Duodenal mucosa (tissue), 2 donors: Measurements from ENCODE around the gene EML6.

Source experiments
- H3K27ac ChIP-seq: one replicate; pipeline ENCODE4 v1.7.0; 2013; ENCODE audit warnings: low read depth, low read length
- H3K27me3 ChIP-seq, 2 donors: one replicate each; pipeline ENCODE4 v1.7.0; 2013; ENCODE audit warnings: low read length in 2 of 2, control low read depth in 1 of 2; ENCODE audit not compliant: insufficient read depth in 2 of 2, control insufficient read depth in 1 of 2
- H3K36me3 ChIP-seq, 2 donors: one replicate each; pipeline ENCODE4 v1.7.0; 2013; ENCODE audit warnings: low read length in 2 of 2, control low read depth in 1 of 2; ENCODE audit not compliant: insufficient read depth in 2 of 2, control insufficient read depth in 1 of 2
- H3K4me1 ChIP-seq, 2 donors: one replicate each; pipeline ENCODE4 v1.7.0; 2013; ENCODE audit warnings: low read length in 2 of 2, control low read depth in 1 of 2; ENCODE audit not compliant: insufficient read depth in 2 of 2, control insufficient read depth in 1 of 2
- H3K4me3 ChIP-seq, 2 donors: one replicate each; pipeline ENCODE4 v1.7.0; 2013; ENCODE audit warnings: low read length in 2 of 2, low read depth in 1 of 2
- H3K9ac ChIP-seq, 2 donors: one replicate each; pipeline ENCODE4 v1.7.0; 2013; ENCODE audit warnings: low read length in 2 of 2, low read depth in 1 of 2
- H3K9me3 ChIP-seq, 2 donors: one replicate each; pipeline ENCODE4 v1.7.0; 2013; ENCODE audit warnings: low read length in 2 of 2, control low read depth in 1 of 2; ENCODE audit not compliant: control insufficient read depth in 1 of 2

EML6 gene

DNA sequence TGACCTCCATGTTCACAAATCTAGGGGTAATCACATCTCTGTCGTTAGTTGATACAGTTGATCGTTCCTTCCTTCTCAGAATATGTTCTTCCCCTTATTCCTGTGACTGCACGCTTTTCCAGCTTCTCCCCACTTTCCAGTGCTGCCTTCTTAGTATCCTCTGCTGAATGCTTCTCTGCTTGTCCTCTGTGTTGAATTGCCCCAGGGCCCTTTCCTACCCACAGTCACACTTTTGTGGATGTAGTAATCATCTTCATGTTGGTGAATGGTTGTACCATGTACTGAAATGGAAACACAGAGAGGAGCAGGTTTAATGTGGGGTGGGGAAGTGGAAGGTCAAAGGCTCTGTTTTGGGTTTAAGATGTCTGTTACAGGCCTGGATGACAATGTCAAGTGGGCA lies 47.2 kb downstream of the EML6 start:
- no peaks in the 10 kb centered on the region for H3K27me3 ChIP-seq
- no peaks in the 10 kb centered on the region for H3K36me3 ChIP-seq
- H3K4me1 ChIP-seq, result no peaks in the 10 kb centered on the region
- H3K9me3 ChIP-seq, result peaks cover 0 to 7% of the 10 kb centered on the region in 2 donors
- H3K9ac ChIP-seq, result no peak overlapping the region
- no peak overlapping the region for H3K27ac ChIP-seq
- no peak overlapping the region for H3K4me3 ChIP-seq

GRCh38 chr2:54771166-54771885 lies 47.9 kb downstream of the EML6 start:
- H3K36me3 ChIP-seq, result no peaks in the 10 kb centered on the region
- H3K9ac ChIP-seq, result no peak overlapping the region
- no peaks in the 10 kb centered on the region for H3K27me3 ChIP-seq
- H3K4me3 ChIP-seq, result no peak overlapping the region
- H3K27ac ChIP-seq, result no peak overlapping the region
- peaks cover 0 to 7% of the 10 kb centered on the region in 2 donors for H3K9me3 ChIP-seq
- no peaks in the 10 kb centered on the region for H3K4me1 ChIP-seq

- no peaks in the 10 kb centered on the region for H3K27me3 ChIP-seq
- H3K4me1 ChIP-seq, result no peaks in the 10 kb centered on the region
- no peak overlapping the region for H3K4me3 ChIP-seq
- no peak overlapping the region for H3K9ac ChIP-seq
- no peak overlapping the region for H3K27ac ChIP-seq
- peaks cover 0 to 7% of the 10 kb centered on the region in 2 donors for H3K9me3 ChIP-seq
- H3K36me3 ChIP-seq, result no peaks in the 10 kb centered on the region
Observed at GRCh38 chr2:54772110-54772509, 48.6 kb downstream of the EML6 start.

GRCh38 chr2:54772531-54772930 lies 49.1 kb downstream of the EML6 start:
- Histone ChIP-seq H3K27me3 (no peaks in the 10 kb centered on the region), H3K36me3 (no peaks in the 10 kb centered on the region), H3K27ac (no peak overlapping the region), H3K4me1 (no peaks in the 10 kb centered on the region), H3K9ac (no peak overlapping the region), H3K4me3 (no peak overlapping the region), H3K9me3 (peaks cover 0 to 7% of the 10 kb centered on the region in 2 donors)

DNA sequence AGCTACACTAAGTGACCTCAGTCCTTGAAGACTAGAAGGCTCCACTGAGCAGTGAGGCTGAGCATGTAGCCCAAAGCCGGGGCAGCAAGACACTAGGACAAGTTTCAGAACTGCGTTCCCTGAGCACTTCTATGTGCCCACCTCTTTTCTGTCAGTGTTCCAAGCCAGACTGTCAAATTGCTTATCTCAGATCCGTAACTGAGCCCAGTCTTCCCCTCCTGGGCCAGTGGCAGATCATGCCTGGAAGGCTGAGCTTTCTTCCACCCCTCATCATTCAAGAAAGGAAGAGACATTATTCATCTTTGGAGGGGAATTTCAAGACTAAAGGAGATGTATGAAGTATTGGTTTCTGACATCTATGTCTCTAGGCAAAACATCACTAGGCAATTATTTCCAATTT lies 49.8 kb downstream of the EML6 start:
- Histone ChIP-seq H3K27ac (no peak overlapping the region), H3K9me3 (peaks cover 0 to 7% of the 10 kb centered on the region in 2 donors), H3K4me1 (no peaks in the 10 kb centered on the region), H3K9ac (no peak overlapping the region), H3K36me3 (no peaks in the 10 kb centered on the region), H3K27me3 (no peaks in the 10 kb centered on the region), H3K4me3 (no peak overlapping the region)

DNA sequence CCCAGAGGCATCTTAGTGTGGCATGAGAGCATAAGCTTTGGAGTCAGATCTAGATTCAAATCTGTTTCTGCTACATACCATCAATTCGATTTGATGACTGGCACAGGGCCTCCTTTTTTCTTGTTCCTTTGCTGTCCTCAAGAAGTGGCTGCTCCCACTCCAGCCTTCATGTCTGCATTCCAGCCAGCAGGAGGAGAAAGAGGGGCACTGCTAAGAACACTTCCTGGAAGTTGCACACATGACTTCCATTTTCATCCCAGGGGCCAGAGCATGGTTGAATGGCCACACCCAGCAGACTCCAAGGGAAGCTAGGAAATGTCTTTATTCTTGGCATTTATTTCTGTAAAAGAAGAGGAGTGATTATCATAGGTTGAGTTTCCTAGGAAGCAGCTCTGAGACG lies 50.4 kb downstream of the EML6 start:
- Histone ChIP-seq H3K36me3 (no peaks in the 10 kb centered on the region), H3K4me1 (no peaks in the 10 kb centered on the region), H3K9ac (no peak overlapping the region), H3K27ac (no peak overlapping the region), H3K27me3 (no peaks in the 10 kb centered on the region), H3K9me3 (peaks cover 0 to 7% of the 10 kb centered on the region in 2 donors), H3K4me3 (no peak overlapping the region)

- H3K36me3 ChIP-seq, result no peaks in the 10 kb centered on the region
- no peak overlapping the region for H3K9ac ChIP-seq
- no peaks in the 10 kb centered on the region for H3K27me3 ChIP-seq
- peaks cover 0 to 7% of the 10 kb centered on the region in 2 donors for H3K9me3 ChIP-seq
- no peak overlapping the region for H3K4me3 ChIP-seq
- H3K27ac ChIP-seq, result no peak overlapping the region
- H3K4me1 ChIP-seq, result no peaks in the 10 kb centered on the region
Observed at GRCh38 chr2:54775710-54776109, 52.2 kb downstream of the EML6 start.

- Histone ChIP-seq H3K27me3 (no peaks in the 10 kb centered on the region), H3K9ac (no peak overlapping the region), H3K27ac (no peak overlapping the region), H3K4me1 (no peaks in the 10 kb centered on the region), H3K9me3 (peaks cover 0 to 7% of the 10 kb centered on the region in 2 donors), H3K36me3 (no peaks in the 10 kb centered on the region), H3K4me3 (no peak overlapping the region)
Observed at GRCh38 chr2:54776494-54776893, 53.0 kb downstream of the EML6 start.

GRCh38 chr2:54783349-54783748 lies 59.9 kb downstream of the EML6 start:
- H3K9ac ChIP-seq, result no peak overlapping the region
- H3K4me3 ChIP-seq, result no peak overlapping the region
- no peaks in the 10 kb centered on the region for H3K36me3 ChIP-seq

DNA sequence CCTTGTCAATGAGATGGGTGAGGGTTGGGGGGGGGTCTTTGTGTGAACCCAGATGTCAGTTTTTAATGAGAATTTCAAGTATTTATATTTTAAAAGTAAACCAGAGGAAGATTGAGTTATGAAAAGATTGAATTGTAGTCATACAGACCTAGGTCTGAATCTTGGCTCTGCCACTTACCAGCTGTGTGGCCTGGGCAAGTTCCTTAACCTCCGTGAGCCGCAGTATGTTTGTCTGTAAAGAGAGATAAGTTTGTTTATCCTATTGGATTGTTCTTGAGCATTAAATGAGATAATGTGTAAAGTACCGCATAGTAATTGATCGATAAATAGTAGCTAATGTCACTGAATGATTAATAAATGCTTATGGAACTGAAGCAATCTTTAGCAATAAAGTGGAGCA lies 63.8 kb downstream of the EML6 start:
- no peak overlapping the region for H3K27ac ChIP-seq
- no peak overlapping the region for H3K9ac ChIP-seq
- H3K36me3 ChIP-seq, result no peaks in the 10 kb centered on the region
- no peaks in the 10 kb centered on the region for H3K9me3 ChIP-seq
- no peaks in the 10 kb centered on the region for H3K4me1 ChIP-seq
- H3K27me3 ChIP-seq, result no peaks in the 10 kb centered on the region
- no peak overlapping the region for H3K4me3 ChIP-seq

More at GRCh38 chr2:54783349-54783748, 59.9 kb downstream of the EML6 start:
- H3K27me3 ChIP-seq, result no peaks in the 10 kb centered on the region
- no peaks in the 10 kb centered on the region for H3K9me3 ChIP-seq
- H3K4me1 ChIP-seq, result no peaks in the 10 kb centered on the region
- no peak overlapping the region for H3K27ac ChIP-seq
